K562 (cell line): Measurements from ENCODE around the gene TSPAN11. TPM values are rescaled to one million over a fixed set of nuclear protein-coding genes. Genes with fewer than 3 reads are reported as not detected.

Experiments
- BRF1 ChIP-seq: IDR thresholded peaks from 3 replicates; pipeline ENCODE4 v1.6.1; 2011; ENCODE audit warnings: borderline replicate concordance, mild to moderate bottlenecking; ENCODE audit not compliant: insufficient read length; ENCODE audit errors: extremely low read depth
- CHD7 ChIP-seq: fragments of 200-600 bp; sonication (generic); IDR thresholded peaks from one replicate; pipeline ENCODE4 v1.6.1; 2012; ENCODE audit warnings: mild to moderate bottlenecking, low read depth, low read length, inconsistent platforms
- MAFF ChIP-seq: IDR thresholded peaks from 2 replicates; pipeline ENCODE4 v1.6.1; 2012; ENCODE audit warnings: low read length, improper control_type of control experiment
- MAFG ChIP-seq: fragments of 450-650 bp; conservative IDR thresholded peaks from 2 replicates; pipeline ENCODE4 v1.6.1; 2016; ENCODE audit warnings: missing genetic modification characterization, missing compliant biosample characterization
- MBD2 ChIP-seq: sonication (generic); IDR thresholded peaks from 2 replicates; pipeline ENCODE4 v1.6.1; 2016; ENCODE audit warnings: low read depth, borderline replicate concordance
- PATZ1 ChIP-seq: fragments of 250-450 bp; sonication (Bioruptor Pico); IDR thresholded peaks from 2 replicates; pipeline ENCODE4 v1.5.0; 2020; ENCODE audit warnings: mild to moderate bottlenecking, borderline replicate concordance
- PKNOX1 ChIP-seq: fragments of 450-650 bp; IDR thresholded peaks from 2 replicates; pipeline ENCODE4 v1.6.1; 2016
- ZNF143 ChIP-seq: sonication (generic); formaldehyde crosslinking; IDR thresholded peaks from 2 replicates; pipeline ENCODE4 v1.9.0; 2022; ENCODE audit warnings: mild to moderate bottlenecking, missing genetic modification reagents
- ZNF518B ChIP-seq: fragments of 250-450 bp; sonication (Bioruptor Pico); IDR thresholded peaks from 2 replicates; pipeline ENCODE4 v1.5.0; 2021; ENCODE audit warnings: mild to moderate bottlenecking, moderate library complexity
- ZNF644 ChIP-seq: fragments of 200-800 bp; sonication (Bioruptor generic); IDR thresholded peaks from 2 replicates; pipeline ENCODE4 v1.6.1; 2016; ENCODE audit warnings: low read depth, missing genetic modification characterization, missing compliant biosample characterization
- polyA plus RNA-seq, 8 experiments: library from polyadenylated mRNA; depleted of rRNA in 4 of 8; stranded (reverse) in 5 of 8; unstranded in 3 of 8; fragments of >200 nt; fragmentation: Nextera tagmentation in 2 of 8; fragmentation: Illumina TruSeq in 1 of 8; extraction: Ambion mirVana in 2 of 8; extraction: Trizol in 1 of 8; gene quantifications; 2 replicates each; pipeline versions ENCODE4 v1.2.1 to v1.2.3, GENCODE V29; 2011 to 2014; ENCODE audit warnings: inconsistent platforms in 1 of 8, missing spikeins in 1 of 8
- total RNA-seq, 7 experiments: library from RNA; depleted of rRNA in 6 of 7; stranded (reverse); fragments of >200 nt in 6 of 7; fragmentation: Illumina TruSeq in 2 of 7; extraction: Trizol in 2 of 7; gene quantifications; 2 replicates each; pipeline versions ENCODE4 v1.2.1 to v1.2.3, GENCODE V29; 2011 to 2021; ENCODE audit warnings: low replicate concordance in 1 of 7

Gene TSPAN11
- total and polyA plus RNA-seq, 9 of the 15 experiments (the other 6 are each of a cell fraction or from before 2014, with no cell fraction given) = not detected

- TF ChIP-seq CHD7 = no peak
- TF ChIP-seq PATZ1 (CRISPR knock-in tag) = no peak
- no peak for TF ChIP-seq ZNF644 (tag)
- peak; percentile 58 for TF ChIP-seq MAFF
- no peak for TF ChIP-seq ZNF143
- no peak for TF ChIP-seq MBD2
- TF ChIP-seq MAFG (tag) = peak; percentile 57
- no peak for TF ChIP-seq BRF1
- peak; percentile 68 for TF ChIP-seq PKNOX1
- TF ChIP-seq ZNF518B (CRISPR knock-in tag) = no peak
Measured at GRCh38 chr12:30961030-30961429, 34.5 kb downstream of the TSPAN11 start (continued).
